AG09319 (cell line): Measurements from ENCODE around the gene MOK.
A peak's percentile ranks its signal among the peaks of the same experiment; 100 is the strongest.

ENCODE experiments used
- DNase-seq: peaks from one replicate; pipeline ENCODE4 v3.0.0-alpha.2; 2010; ENCODE audit warnings: low read depth; ENCODE audit errors: extremely low read depth
- TF ChIP-seq, protein P1 (sequence below): IDR thresholded peaks from 2 replicates; pipeline ENCODE4 v1.5.1; 2011; ENCODE audit warnings: low read depth, mild to moderate bottlenecking, inconsistent platforms, low read length, moderate library complexity

MOK gene

DNA sequence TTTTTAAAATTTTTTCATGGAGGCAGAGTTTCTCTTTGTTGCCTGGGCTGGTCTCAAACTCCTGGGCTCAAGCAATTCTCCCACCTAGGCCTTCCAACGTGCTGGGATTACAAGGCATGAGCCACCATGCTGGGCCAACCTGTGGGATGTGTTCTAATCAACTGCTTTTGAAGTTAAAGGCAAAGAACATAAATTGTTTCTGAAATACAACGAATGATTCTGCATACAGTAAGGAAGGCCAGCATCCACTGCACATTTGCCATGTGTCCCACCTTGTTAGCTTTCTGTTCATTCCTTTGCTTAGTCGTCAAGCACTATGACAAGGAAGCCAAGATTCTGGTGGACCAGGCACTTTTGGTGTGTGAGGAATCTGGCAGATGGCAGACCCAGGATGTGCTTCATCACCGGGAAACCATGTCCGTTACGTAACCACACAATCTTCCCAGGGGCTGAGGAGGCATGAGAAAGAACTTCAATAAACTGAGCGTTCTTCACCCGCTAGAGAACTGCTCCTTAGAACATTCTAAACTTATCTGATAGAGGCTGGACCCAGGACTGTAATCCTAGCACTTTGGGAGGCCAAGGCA lies 24.5 kb downstream of the MOK start:
- peak; percentile 78 for DNase-seq
- TF ChIP-seq, protein P1, sequence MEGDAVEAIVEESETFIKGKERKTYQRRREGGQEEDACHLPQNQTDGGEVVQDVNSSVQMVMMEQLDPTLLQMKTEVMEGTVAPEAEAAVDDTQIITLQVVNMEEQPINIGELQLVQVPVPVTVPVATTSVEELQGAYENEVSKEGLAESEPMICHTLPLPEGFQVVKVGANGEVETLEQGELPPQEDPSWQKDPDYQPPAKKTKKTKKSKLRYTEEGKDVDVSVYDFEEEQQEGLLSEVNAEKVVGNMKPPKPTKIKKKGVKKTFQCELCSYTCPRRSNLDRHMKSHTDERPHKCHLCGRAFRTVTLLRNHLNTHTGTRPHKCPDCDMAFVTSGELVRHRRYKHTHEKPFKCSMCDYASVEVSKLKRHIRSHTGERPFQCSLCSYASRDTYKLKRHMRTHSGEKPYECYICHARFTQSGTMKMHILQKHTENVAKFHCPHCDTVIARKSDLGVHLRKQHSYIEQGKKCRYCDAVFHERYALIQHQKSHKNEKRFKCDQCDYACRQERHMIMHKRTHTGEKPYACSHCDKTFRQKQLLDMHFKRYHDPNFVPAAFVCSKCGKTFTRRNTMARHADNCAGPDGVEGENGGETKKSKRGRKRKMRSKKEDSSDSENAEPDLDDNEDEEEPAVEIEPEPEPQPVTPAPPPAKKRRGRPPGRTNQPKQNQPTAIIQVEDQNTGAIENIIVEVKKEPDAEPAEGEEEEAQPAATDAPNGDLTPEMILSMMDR, result no peak

DNA sequence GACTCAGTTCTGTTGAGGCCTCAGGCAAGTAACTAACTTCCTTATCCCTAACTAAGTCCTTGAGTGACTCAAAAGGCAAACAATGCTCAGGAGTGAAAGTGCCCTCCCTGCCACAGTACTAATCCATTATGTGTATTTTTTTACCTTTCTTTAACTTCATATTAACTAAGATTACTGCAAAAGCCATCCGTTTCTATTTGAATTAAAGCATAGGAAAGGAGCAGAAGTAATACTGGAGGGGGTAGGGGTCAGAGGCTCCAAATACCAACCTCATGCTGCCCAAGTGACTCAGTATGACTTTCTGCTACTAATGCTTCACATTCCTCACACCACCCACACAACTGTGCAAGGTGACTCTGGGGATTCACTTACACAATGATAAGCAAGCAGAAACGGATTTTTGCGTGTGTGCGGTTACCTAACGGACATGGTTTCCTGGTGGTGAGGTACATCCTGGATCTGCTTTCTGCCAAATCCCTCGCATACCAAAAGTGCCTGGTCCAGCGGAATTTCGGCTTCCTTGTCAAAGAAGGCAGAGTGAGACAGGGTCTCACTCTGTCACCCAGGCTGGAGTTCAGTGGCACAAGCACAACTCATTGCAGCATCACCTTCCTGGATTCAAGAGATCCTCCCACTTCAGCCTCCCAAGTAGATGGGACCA lies 25.1 kb downstream of the MOK start:
- peak; percentile 76 for DNase-seq
- TF ChIP-seq, protein P1, result no peak

DNA sequence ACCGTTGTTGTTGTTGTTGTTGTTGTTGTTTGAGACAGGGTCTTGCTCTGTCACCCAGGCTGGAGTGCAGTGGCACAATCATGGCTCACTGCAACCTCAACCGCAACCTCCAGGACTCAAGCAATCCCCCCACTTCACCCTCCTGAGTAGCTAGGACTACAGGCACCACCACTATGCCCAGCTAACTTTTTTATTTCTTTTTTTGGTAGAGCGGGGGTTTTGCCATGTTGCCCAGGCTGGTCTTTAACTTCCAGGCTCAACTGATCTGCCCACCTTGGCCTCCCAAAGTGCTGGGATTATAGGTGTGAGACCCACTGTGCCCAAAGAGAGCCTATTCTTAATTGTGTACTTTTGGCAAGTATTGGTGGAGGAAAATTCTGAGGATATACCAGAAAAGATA lies 25.7 kb downstream of the MOK start:
- DNase-seq, result no peak
- TF ChIP-seq, protein P1, result no peak

DNA sequence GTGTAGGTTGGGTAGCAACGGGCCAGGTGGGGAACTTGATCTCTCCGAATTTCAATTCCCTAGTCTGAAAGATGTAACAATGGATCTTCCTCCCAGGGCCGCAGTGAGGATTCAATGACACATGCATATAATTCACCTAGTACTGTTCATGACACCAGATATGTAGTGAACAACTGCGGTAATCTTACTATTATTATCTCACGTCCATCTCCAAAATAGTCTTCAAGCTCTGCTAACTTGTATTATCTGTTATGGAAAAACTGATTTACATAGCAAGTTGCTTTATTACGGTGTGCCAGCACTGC lies 26.4 kb downstream of the MOK start:
- TF ChIP-seq, protein P1, result no peak
- DNase-seq, result no peak

DNA sequence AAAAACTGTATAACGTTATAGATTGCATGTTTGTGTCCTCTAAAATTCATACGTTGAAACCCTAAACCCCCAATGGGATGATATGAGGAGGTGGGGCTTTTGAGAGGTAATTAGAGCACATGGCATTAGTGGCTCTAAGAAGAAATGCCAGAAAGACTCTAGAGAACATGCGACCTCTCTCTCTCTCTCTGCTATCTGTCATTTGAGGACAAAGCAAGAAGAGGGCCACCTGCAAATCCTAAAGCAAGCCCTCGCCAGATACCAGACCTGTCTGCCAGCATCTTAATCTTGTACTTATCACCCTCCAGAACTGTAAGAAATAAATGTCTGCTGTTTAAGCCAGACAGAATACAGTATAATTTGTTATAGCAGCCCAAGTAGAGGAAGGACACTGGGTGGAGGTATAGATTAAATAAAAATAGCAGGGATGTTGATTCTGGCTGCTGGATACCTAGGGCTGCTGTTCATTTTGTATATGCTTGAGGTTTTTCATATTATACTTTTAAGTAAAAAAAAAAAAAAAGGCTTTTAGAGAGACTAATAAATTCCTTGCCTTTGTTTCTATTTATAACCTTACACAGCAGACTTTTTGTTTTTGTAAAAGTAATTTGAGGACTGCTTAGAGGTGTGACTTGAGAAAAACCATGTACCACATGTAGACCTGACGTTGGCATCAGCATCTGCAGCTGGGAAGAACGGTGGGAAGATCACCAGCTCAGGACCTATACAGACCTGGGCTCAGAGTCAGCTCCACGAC lies 26.9 kb downstream of the MOK start:
- no peak for DNase-seq
- TF ChIP-seq, protein P1, result no peak

DNA sequence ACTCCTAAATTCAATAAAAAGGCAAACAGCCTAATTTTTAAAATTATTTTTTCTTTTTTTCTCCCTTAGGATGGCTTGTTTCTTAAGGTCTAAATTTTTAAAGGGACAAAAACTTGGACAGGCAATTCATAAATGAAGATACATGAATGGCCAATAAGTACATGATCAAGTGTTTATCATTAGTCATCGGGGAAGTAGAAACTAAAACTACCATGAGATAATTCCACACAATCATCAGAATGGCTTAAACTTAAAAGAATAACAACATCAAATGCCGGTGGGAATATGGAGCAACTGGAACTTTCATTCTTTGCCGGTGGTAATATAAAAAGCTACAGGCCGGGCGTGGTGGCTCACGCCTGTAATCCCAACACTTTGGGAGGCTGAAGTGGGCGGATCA lies 29.1 kb downstream of the MOK start:
- DNase-seq, result no peak
- TF ChIP-seq, protein P1, result no peak

DNA sequence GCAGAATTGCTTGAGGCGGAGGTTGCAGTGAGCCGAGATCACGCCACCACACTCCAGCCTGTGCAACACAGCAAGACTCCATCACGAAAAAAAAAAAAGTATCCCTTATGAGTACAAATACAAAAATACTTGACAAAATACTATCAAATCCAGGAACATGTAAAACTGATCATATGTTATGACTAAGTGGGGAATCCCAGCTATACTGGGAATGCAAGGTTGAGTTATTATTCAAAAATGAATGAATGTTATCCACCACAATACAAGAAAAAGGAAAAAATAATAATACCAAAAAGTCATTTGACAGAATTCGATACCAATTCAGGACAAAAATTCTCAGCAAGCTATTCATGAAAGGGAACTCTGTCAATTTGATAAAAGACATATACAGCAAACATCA lies 32.6 kb downstream of the MOK start:
- DNase-seq, result no peak
- TF ChIP-seq, protein P1, result no peak
